ENCODE measurements around the gene ASGR1.

DNA sequence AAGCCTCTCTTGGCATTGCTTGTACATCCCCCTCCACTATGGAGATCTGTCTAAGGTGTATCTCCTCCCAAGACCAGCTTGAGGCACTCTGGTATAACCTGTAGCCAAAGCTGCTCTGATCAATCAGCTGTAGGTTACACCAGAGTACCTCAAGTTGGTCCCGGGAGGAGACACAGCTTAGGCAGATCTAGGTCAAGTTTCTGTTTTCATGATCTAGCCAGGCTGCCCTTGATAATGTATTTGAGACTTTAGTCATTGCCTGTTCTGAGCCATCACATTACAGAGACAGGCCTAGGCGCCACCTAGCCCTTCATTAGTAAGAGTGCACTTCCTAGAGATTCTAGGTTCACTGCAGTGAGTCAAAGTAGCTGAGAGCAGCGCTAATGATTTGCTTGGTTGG lies 31.4 kb downstream of the ASGR1 start:
- no peak for TF ChIP-seq POLR2A (IDR thresholded peaks at IDR 0.05)
- TF ChIP-seq, protein P1, sequence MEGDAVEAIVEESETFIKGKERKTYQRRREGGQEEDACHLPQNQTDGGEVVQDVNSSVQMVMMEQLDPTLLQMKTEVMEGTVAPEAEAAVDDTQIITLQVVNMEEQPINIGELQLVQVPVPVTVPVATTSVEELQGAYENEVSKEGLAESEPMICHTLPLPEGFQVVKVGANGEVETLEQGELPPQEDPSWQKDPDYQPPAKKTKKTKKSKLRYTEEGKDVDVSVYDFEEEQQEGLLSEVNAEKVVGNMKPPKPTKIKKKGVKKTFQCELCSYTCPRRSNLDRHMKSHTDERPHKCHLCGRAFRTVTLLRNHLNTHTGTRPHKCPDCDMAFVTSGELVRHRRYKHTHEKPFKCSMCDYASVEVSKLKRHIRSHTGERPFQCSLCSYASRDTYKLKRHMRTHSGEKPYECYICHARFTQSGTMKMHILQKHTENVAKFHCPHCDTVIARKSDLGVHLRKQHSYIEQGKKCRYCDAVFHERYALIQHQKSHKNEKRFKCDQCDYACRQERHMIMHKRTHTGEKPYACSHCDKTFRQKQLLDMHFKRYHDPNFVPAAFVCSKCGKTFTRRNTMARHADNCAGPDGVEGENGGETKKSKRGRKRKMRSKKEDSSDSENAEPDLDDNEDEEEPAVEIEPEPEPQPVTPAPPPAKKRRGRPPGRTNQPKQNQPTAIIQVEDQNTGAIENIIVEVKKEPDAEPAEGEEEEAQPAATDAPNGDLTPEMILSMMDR (IDR thresholded peaks at IDR 0.05): no peak

Measured in uterus (tissue), 2 donors.